ENCODE data around the gene RMND5A.

Gene RMND5A

GRCh38 chr2:86791573-86791972 is 71.5 kb downstream of the RMND5A start:
- no peak for DNase-seq (ENCODE audit: low spot score)

GRCh38 chr2:86793752-86794151 is 73.7 kb downstream of the RMND5A start:
- DNase-seq (ENCODE audit: low spot score): no peak

GRCh38 chr2:86794861-86795260 is 74.8 kb downstream of the RMND5A start:
- DNase-seq (ENCODE audit: low spot score): no peak

- DNase-seq (ENCODE audit: low spot score): no peak
Measured at GRCh38 chr2:86800856-86801567, 80.9 kb downstream of the RMND5A start.

- DNase-seq (ENCODE audit: low spot score): no peak
Measured at GRCh38 chr2:86806059-86806857, 86.2 kb downstream of the RMND5A start.

- DNase-seq (ENCODE audit: low spot score): no peak
Measured at GRCh38 chr2:86807133-86807467, 87.0 kb downstream of the RMND5A start.

GRCh38 chr2:86807468-86808275 is 87.6 kb downstream of the RMND5A start:
- DNase-seq (ENCODE audit: low spot score): peak; percentile 86

GRCh38 chr2:86808315-86809161 is 88.4 kb downstream of the RMND5A start:
- peak; percentile 91 for DNase-seq (ENCODE audit: low spot score)

- peak; percentile 36 for DNase-seq (ENCODE audit: low spot score)
Measured at GRCh38 chr2:86809481-86810121, 89.5 kb downstream of the RMND5A start.

GRCh38 chr2:86815611-86816010 is 95.5 kb downstream of the RMND5A start:
- no peak for DNase-seq (ENCODE audit: low spot score)

- no peak for DNase-seq (ENCODE audit: low spot score)
Measured at GRCh38 chr2:86818114-86818801, 98.2 kb downstream of the RMND5A start.

GRCh38 chr2:86818957-86819356 is 98.9 kb downstream of the RMND5A start:
- DNase-seq (ENCODE audit: low spot score): no peak

- no peak for DNase-seq (ENCODE audit: low spot score)
Measured at GRCh38 chr2:86821306-86821705, 101.2 kb downstream of the RMND5A start.

GRCh38 chr2:86821842-86822241 is 101.8 kb downstream of the RMND5A start:
- DNase-seq (ENCODE audit: low spot score): no peak

GRCh38 chr2:86822668-86823345 is 102.7 kb downstream of the RMND5A start:
- no peak for DNase-seq (ENCODE audit: low spot score)

- no peak for DNase-seq (ENCODE audit: low spot score)
Measured at GRCh38 chr2:86825036-86825692, 105.1 kb downstream of the RMND5A start.

- DNase-seq (ENCODE audit: low spot score): no peak
Measured at GRCh38 chr2:86825693-86826381, 105.7 kb downstream of the RMND5A start.

- no peak for DNase-seq (ENCODE audit: low spot score)
Measured at GRCh38 chr2:86826951-86827350, 106.9 kb downstream of the RMND5A start.

Measured in cerebellar cortex (tissue), 1 donor.